Measurements from ENCODE around the gene CBARP.

The CBARP gene

DNA sequence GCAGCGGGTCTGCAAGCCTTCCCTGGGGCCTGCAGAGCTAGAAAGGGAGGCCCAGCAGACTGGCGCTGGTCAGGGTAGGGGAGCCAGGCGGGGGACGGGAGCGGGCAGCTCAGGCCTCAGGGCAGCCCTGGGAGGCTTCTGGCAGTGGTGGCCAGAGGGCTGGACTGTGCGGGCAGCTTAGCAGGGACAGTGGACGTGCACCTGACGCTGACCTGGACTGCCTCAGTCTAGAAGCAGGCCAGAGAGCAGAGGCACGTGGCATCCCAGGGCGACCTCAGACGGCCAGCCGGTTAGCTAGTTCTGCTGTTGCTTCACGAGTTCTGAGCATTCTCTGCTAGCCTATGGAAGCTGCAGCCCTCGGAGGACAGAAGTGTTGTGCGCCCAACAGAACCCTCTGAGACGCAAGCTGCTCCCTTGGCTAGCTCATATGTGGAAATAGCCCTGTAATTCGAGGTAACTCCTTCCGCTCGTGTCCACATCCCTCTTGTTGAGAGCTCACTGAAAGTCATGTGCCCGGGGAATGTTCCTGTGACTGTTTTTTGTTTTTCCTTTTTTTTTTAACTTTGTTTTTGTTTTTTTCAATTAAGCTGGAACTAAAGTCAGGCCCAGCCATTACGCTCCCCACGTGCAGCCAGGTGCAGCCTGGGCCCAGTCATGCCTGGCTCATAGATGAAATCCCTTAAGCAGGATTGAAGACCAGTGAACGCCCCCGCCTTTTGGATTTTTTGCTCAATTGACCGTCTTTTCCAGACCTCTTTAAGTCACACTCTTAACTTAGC is 35.6 kb upstream of the CBARP start:
- in situ Hi-C loops (cut with HindIII; ENCODE audit: low pct_unique_long_range_greater_than_20kb, low sequenced_read_pairs), result no loop called here
- DNase-seq (ENCODE audit: low read depth in 1 of 2, low spot score in 1 of 2), result no peak

DNA sequence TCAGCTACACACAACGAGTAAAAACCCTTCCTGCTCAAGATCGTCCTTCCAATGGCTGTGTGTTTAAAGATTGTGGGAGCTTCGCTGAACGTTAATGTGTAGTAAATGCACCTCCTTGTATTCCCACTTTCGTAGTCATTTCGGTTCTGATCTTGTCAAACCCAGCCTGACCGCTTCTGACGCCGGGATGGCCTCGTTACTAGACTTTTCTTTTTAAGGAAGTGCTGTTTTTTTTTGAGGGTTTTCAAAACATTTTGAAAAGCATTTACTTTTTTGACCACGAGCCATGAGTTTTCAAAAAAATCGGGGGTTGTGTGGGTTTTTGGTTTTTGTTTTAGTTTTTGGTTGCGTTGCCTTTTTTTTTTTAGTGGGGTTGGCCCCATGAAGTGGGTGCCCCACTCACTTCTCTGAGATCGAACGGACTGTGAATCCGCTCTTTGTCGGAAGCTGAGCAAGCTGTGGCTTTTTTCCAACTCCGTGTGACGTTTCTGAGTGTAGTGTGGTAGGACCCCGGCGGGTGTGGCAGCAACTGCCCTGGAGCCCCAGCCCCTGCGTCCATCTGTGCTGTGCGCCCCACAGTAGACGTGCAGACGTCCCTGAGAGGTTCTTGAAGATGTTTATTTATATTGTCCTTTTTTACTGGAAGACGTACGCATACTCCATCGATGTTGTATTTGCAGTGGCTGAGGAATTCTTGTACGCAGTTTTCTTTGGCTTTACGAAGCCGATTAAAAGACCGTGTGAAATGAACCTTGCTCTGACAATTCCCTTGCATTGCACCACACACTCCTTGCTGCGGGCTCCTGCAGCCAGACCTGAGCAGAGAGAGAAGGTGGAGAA is 34.8 kb upstream of the CBARP start:
- no peak for DNase-seq (ENCODE audit: low read depth in 1 of 2, low spot score in 1 of 2)
- in situ Hi-C loops (cut with HindIII; ENCODE audit: low pct_unique_long_range_greater_than_20kb, low sequenced_read_pairs), result no loop called here
- TF ChIP-seq JUND (IDR thresholded peaks at IDR 0.05; ENCODE audit: low read depth), result no peak

More for the DNA sequence above, 35.6 kb upstream of the CBARP start:
- no peak for TF ChIP-seq JUND (IDR thresholded peaks at IDR 0.05; ENCODE audit: low read depth)

DNA sequence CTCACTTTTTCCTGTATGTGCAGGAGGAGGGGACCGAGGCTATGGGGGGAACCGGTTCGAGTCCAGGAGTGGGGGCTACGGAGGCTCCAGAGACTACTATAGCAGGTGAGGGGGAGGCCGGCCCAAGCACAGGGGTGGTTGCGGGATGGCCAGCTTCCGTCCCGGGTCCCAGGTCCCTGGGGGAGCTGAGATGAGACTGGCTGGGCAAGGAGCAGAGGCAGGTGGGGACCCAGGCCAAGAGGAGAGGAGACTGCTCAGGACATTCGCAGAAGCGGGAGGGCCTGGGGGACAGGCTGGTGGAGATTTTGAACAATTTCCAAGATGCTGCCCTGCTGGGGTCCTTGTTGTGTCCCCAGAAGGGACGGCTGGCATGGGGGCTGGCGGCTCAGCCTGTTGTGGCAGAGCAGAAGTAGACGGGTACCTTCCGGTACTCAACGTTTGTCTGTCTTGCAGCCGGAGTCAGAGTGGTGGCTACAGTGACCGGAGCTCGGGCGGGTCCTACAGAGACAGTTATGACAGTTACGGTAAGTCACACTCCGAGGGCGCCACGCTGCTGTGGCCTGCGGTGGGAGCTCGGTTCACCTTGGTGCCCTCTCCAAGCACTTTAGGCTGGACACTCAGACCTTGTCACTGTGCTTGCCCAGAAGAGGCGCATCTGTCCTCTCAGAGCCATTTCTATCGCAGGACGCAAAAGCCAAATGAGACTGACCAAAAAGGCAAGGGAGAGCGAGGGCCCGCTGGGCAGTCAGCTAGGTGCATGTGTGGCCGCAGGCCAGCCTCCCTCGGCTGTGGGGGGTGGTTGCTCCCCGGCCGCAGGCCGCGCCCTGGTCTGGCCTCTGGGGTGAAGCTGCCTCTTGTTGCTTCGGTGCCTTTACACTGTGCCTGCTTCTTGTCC is 34.0 kb upstream of the CBARP start:
- in situ Hi-C loops (cut with HindIII; ENCODE audit: low pct_unique_long_range_greater_than_20kb, low sequenced_read_pairs), result no loop called here
- DNase-seq (ENCODE audit: low read depth in 1 of 2, low spot score in 1 of 2), result no peak
- TF ChIP-seq JUND (IDR thresholded peaks at IDR 0.05; ENCODE audit: low read depth), result no peak

DNA sequence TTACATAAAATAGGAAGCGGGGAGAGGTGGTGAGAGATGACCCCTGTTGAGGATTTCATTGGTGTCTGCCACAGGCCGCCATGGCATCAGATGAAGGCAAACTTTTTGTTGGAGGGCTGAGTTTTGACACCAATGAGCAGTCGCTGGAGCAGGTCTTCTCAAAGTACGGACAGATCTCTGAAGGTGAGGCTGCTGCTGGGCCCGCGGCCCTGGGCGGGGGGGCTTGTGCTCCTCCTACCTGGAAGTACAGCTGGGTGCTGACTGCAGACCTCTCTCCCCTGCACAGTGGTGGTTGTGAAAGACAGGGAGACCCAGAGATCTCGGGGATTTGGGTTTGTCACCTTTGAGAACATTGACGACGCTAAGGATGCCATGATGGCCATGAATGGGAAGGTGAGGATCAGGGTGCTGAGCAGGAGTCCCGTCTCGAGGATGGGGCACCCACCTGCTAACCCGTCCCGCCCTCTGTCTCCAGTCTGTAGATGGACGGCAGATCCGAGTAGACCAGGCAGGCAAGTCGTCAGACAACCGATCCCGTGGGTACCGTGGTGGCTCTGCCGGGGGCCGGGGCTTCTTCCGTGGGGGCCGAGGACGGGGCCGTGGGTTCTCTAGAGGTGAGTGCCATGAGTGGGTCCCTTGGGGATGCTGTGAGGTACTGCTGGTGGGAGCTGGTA is 33.2 kb upstream of the CBARP start:
- no peak for TF ChIP-seq JUND (IDR thresholded peaks at IDR 0.05; ENCODE audit: low read depth)
- in situ Hi-C loops (cut with HindIII; ENCODE audit: low pct_unique_long_range_greater_than_20kb, low sequenced_read_pairs), result no loop called here
- DNase-seq (ENCODE audit: low read depth in 1 of 2, low spot score in 1 of 2), result no peak

DNA sequence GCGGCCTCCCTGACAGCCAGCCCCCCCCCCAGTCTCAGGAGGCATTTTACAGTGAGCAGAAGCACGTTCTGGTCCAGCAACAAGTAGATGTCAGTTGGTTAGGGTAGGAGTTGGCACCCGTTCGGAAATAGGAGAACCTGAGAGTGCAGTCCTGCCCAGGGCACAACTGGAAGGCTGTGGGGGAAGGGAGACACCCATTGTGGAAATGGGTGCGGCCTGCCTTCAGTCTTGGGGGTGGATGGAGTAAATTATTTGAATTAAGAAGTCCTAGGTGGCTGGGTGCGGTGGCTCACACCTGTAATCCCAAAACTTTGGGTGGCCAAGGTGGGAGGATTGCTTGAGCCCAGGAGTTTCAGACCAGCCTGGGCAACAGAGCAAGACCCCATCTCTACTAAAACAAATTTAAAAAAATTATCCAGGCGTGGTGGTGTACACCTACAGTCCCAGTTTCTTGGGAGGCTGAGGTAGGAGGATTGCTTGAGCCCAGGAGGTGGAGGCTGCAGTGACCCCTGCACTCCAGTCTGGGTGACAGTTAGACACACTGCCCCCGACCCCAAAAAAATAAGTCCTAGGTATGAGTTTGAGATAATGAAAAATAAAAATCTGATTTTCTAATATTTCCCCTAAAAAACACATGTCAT is 32.5 kb upstream of the CBARP start:
- in situ Hi-C loops (cut with HindIII; ENCODE audit: low pct_unique_long_range_greater_than_20kb, low sequenced_read_pairs), result no loop called here
- peak in 1 of 2 experiments; percentile 78 for DNase-seq (ENCODE audit: low read depth in 1 of 2, low spot score in 1 of 2)
- TF ChIP-seq JUND (IDR thresholded peaks at IDR 0.05; ENCODE audit: low read depth), result no peak

DNA sequence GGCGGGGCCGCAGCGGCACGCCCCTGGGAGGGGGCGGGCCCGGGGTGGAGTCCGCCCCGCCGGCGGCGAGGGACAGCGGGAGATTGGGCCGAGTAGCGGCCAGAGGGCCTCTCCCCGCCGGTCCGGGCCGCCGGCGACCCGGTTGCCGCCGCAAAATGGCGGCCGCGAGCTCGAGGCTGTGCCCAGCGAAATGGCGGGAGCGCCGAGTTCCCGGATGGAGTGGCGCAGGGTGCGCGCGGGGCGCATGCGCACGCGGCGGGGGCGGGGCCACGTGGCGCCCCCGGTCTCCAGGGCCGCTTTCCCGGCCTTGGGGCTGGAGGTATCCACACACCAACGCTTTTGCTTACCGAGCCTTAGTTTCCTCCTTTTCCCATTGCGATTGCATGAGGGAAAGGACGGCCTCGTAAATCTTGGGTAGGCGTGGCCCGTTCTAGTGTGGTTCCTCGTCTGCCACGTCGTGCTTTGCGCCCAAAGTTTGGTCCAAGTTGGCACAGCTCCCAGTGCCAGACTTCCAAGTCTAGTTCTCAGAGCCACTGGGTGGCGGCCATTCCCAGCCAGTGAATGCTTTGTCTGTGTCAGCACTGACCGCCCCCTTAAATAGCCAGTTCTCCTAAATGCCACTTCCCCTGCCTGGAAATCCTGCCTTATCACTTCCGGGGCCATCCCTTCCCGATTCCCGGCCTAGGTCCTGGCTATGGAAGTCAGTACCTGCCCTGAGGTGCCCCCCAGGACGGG is 31.8 kb upstream of the CBARP start:
- peak; percentile 77 to 87 for DNase-seq (ENCODE audit: low read depth in 1 of 2, low spot score in 1 of 2)
- in situ Hi-C loops (cut with HindIII; ENCODE audit: low pct_unique_long_range_greater_than_20kb, low sequenced_read_pairs), result no loop called here
- TF ChIP-seq JUND (IDR thresholded peaks at IDR 0.05; ENCODE audit: low read depth), result no peak

GRCh38 chr19:1269065-1269477 is 31.3 kb upstream of the CBARP start, which contains the start of gene CIRBP:
Gene CIRBP, plus strand, starts transcription at chr19:1269332. Its CDS starts 1,602 bp downstream, at chr19:1270934.
- TF ChIP-seq JUND (IDR thresholded peaks at IDR 0.05; ENCODE audit: low read depth), result no peak
- peak; percentile 96 to 98 for DNase-seq (ENCODE audit: low read depth in 1 of 2, low spot score in 1 of 2)
- in situ Hi-C loops (cut with HindIII; ENCODE audit: low pct_unique_long_range_greater_than_20kb, low sequenced_read_pairs), result no loop called here

- in situ Hi-C loops (cut with HindIII; ENCODE audit: low pct_unique_long_range_greater_than_20kb, low sequenced_read_pairs), result no loop called here
- no peak for TF ChIP-seq JUND (IDR thresholded peaks at IDR 0.05; ENCODE audit: low read depth)
- no peak for DNase-seq (ENCODE audit: low read depth in 1 of 2, low spot score in 1 of 2)
Measured at GRCh38 chr19:1268226-1269064, 30.6 kb upstream of the CBARP start.

DNA sequence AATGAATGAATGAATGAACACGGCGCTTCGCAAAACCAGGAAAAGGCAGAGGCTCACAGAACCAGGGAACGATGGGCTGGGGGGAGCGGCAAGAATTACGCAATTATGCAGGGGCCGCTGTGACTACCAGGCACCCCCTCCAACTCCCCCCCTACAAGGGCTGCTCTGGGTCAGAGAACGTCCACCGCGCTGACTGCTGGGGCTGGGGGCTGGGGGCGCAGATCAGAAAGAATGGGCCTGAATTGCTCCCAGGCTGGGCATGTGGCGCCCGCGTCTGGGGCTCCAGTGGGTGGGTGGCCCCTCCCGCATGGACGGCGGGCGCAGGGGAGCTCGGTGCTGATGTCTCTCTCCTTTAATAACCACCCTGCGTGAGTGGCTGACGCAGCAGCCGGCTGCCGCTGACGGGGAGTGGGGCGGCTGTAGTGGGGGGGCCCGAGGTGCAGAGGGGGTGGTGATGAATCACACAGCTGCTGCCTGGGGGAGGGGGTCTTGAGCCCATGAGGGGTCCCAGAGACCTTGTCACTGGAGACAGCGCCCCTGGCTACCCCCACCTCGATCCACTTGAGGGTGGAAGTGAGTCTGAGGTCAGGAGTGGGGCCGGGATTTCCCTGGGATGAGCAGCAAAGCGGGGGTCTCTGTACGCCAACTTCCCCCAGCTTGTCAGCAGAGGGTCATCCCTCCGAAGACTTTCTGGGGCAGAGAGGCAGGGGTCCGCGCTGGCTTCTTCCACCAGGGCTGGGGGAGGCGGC is 29.8 kb upstream of the CBARP start:
- in situ Hi-C loops (cut with HindIII; ENCODE audit: low pct_unique_long_range_greater_than_20kb, low sequenced_read_pairs), result no loop called here
- DNase-seq (ENCODE audit: low read depth in 1 of 2, low spot score in 1 of 2), result no peak
- TF ChIP-seq JUND (IDR thresholded peaks at IDR 0.05; ENCODE audit: low read depth), result no peak

All from T47D (cell line).